ENCODE results near the gene TSPAN16.

GRCh38 chr19:11246941-11247340 lies 49.0 kb upstream of the TSPAN16 start:
- TF ChIP-seq CTCF (IDR thresholded peaks at IDR 0.05) (no peak), POLR2A (IDR thresholded peaks at IDR 0.05) (no peak)

All from right lobe of liver (tissue), 4 donors.